ENCODE data around the gene NDUFAF2.

NDUFAF2 gene

GRCh38 chr5:61123145-61123544 lies 178.1 kb downstream of the NDUFAF2 start:
- DNase-seq (ENCODE audit: low read depth) = no peak

- DNase-seq (ENCODE audit: low read depth) = no peak
These were observed 185.3 kb downstream of the NDUFAF2 start for GRCh38 chr5:61130289-61130688.

GRCh38 chr5:61132559-61132958 lies 187.6 kb downstream of the NDUFAF2 start:
- no peak for DNase-seq (ENCODE audit: low read depth)

GRCh38 chr5:61137835-61138234 lies 192.8 kb downstream of the NDUFAF2 start:
- DNase-seq (ENCODE audit: low read depth) = no peak

GRCh38 chr5:61139094-61139873 lies 194.3 kb downstream of the NDUFAF2 start:
- DNase-seq (ENCODE audit: low read depth) = no peak

GRCh38 chr5:61139931-61140330 lies 194.9 kb downstream of the NDUFAF2 start:
- DNase-seq (ENCODE audit: low read depth) = no peak

GRCh38 chr5:61141801-61142200 lies 196.8 kb downstream of the NDUFAF2 start:
- DNase-seq (ENCODE audit: low read depth) = no peak

- no peak for DNase-seq (ENCODE audit: low read depth)
These were observed 197.4 kb downstream of the NDUFAF2 start for GRCh38 chr5:61142391-61142790.

GRCh38 chr5:61142811-61143210 lies 197.8 kb downstream of the NDUFAF2 start:
- DNase-seq (ENCODE audit: low read depth) = no peak

GRCh38 chr5:61148515-61148914 lies 203.5 kb downstream of the NDUFAF2 start:
- no peak for DNase-seq (ENCODE audit: low read depth)

- no peak for DNase-seq (ENCODE audit: low read depth)
These were observed 206.9 kb downstream of the NDUFAF2 start for GRCh38 chr5:61151893-61152292.

- DNase-seq (ENCODE audit: low read depth) = no peak
These were observed 214.1 kb downstream of the NDUFAF2 start for GRCh38 chr5:61159070-61159469.

- no peak for DNase-seq (ENCODE audit: low read depth)
These were observed 214.8 kb downstream of the NDUFAF2 start for GRCh38 chr5:61159836-61160235.

GRCh38 chr5:61160497-61160896 lies 215.5 kb downstream of the NDUFAF2 start:
- DNase-seq (ENCODE audit: low read depth) = no peak

- DNase-seq (ENCODE audit: low read depth) = peak; percentile 77
These were observed 217.2 kb downstream of the NDUFAF2 start, which contains the start of gene SMIM15 for GRCh38 chr5:61162010-61162831. Gene SMIM15 (minus strand): TSS chr5:61162468. CDS start chr5:61160171, 2,297 bp downstream.

- no peak for DNase-seq (ENCODE audit: low read depth)
These were observed 218.0 kb downstream of the NDUFAF2 start for GRCh38 chr5:61162832-61163567.

- no peak for DNase-seq (ENCODE audit: low read depth)
These were observed 218.9 kb downstream of the NDUFAF2 start for GRCh38 chr5:61163905-61164304.

GRCh38 chr5:61167382-61167781 lies 222.4 kb downstream of the NDUFAF2 start:
- DNase-seq (ENCODE audit: low read depth) = no peak

GRCh38 chr5:61168951-61169350 lies 223.9 kb downstream of the NDUFAF2 start:
- no peak for DNase-seq (ENCODE audit: low read depth)

GRCh38 chr5:61171479-61171878 lies 226.5 kb downstream of the NDUFAF2 start:
- DNase-seq (ENCODE audit: low read depth) = no peak

- DNase-seq (ENCODE audit: low read depth) = no peak
These were observed 231.6 kb downstream of the NDUFAF2 start for GRCh38 chr5:61176631-61177030.

GRCh38 chr5:61177070-61177469 lies 232.1 kb downstream of the NDUFAF2 start:
- no peak for DNase-seq (ENCODE audit: low read depth)

Measured in activated T-cell treated with anti-CD3 and anti-CD28 coated beads for 24 hours (primary cell).